PC-9 (cell line): ENCODE results near the gene SF3B2. TPM values are rescaled to one million over a fixed set of nuclear protein-coding genes. Genes with fewer than 3 reads are reported as not detected.
A peak's percentile ranks its signal among the peaks of the same experiment; 100 is the strongest.

Experiments
- BruUV-seq: library from RNA; stranded (reverse); fragments of 400-500 nt; replicated peaks from 2 replicates; lab custom pipeline; 2021; lab: Mats Ljungman, UMichigan
- CTCF ChIA-PET: fragments of 300-600 bp; sonication (Branson Sonifier 250); formaldehyde crosslinking; loops from one replicate; lab custom pipeline; 2022; ENCODE audit warnings: antibody characterized with exemption; lab: Charles Lee
- POLR2A ChIA-PET: fragments of 300-600 bp; sonication (Branson Sonifier 250); formaldehyde crosslinking; loops from one replicate; lab custom pipeline; 2022; ENCODE audit warnings: antibody characterized with exemption; ENCODE audit not compliant: unreplicated experiment; lab: Charles Lee
- DNase-seq, 2 experiments: peaks; one replicate each; pipeline versions ENCODE4 v3.0.0 to v3.0.0-alpha.2; 2015 to 2022; ENCODE audit warnings: mixed read lengths in 1 of 2
- H2AFZ ChIP-seq: fragments of 200-600 bp; sonication (generic); 2 replicates; pipeline ENCODE4 v1.8.1; 2017; ENCODE audit warnings: antibody characterized with exemption
- H3F3A ChIP-seq: fragments of 200-600 bp; sonication (generic); 2 replicates; pipeline ENCODE4 v1.8.1; 2017; ENCODE audit warnings: antibody characterized with exemption, mild to moderate bottlenecking, low read depth; ENCODE audit not compliant: insufficient read depth
- H3K27ac ChIP-seq: fragments of 200-600 bp; sonication (generic); 2 replicates; pipeline ENCODE4 v1.6.1; 2016; ENCODE audit warnings: mixed run types
- H3K27me3 ChIP-seq: fragments of 200-600 bp; sonication (generic); 2 replicates; pipeline ENCODE4 v1.6.1; 2016; ENCODE audit warnings: low read depth, mixed run types; ENCODE audit not compliant: insufficient read depth
- H3K36me3 ChIP-seq: fragments of 200-600 bp; sonication (generic); 2 replicates; pipeline ENCODE4 v1.6.1; 2016; ENCODE audit warnings: low read depth, mixed run types
- H3K4me1 ChIP-seq: fragments of 200-600 bp; sonication (generic); replicated peaks from 2 replicates; pipeline ENCODE4 v1.6.1; 2016; ENCODE audit warnings: mixed run types; ENCODE audit not compliant: insufficient read depth
- H3K4me2 ChIP-seq: fragments of 200-600 bp; sonication (generic); 2 replicates; pipeline ENCODE4 v1.6.1; 2017; ENCODE audit warnings: mixed run types
- H3K4me3 ChIP-seq: fragments of 200-600 bp; sonication (generic); 2 replicates; pipeline ENCODE4 v1.6.1; 2016; ENCODE audit warnings: mixed run types
- H3K79me2 ChIP-seq: fragments of 200-600 bp; sonication (generic); 2 replicates; pipeline ENCODE4 v1.6.1; 2017; ENCODE audit warnings: low read depth, mixed run types
- H3K9me2 ChIP-seq: fragments of 200-600 bp; sonication (generic); 2 replicates; pipeline ENCODE4 v1.8.1; 2017; ENCODE audit warnings: mild to moderate bottlenecking; ENCODE audit not compliant: insufficient read depth
- H3K9me3 ChIP-seq: fragments of 200-600 bp; sonication (generic); 2 replicates; pipeline ENCODE4 v1.8.1; 2016; ENCODE audit warnings: low read depth; ENCODE audit not compliant: insufficient read depth
- H4K20me1 ChIP-seq: fragments of 200-600 bp; sonication (generic); 2 replicates; pipeline ENCODE4 v1.8.1; 2017; ENCODE audit not compliant: insufficient read depth
- CTCF ChIP-seq: fragments of 200-600 bp; sonication (generic); conservative IDR thresholded peaks from 2 replicates; pipeline ENCODE4 v1.6.1; 2017; ENCODE audit warnings: mixed run types, antibody characterized with exemption, mild to moderate bottlenecking, moderate library complexity
- EZH2 ChIP-seq: fragments of 200-600 bp; sonication (generic); IDR thresholded peaks from 2 replicates; pipeline ENCODE4 v1.8.0; 2017; ENCODE audit warnings: antibody characterized with exemption, low read depth
- intact Hi-C: fragments of 100-400 bp; cut with micrococcal nuclease; formaldehyde crosslinking; loops from one replicate; pipeline ENCODE4 v1.10.0; 2022; ENCODE audit not compliant: unreplicated experiment
- total RNA-seq: library from RNA; stranded (reverse); gene quantifications from 2 replicates; pipeline ENCODE4 v1.2.3, GENCODE V29; 2021

Gene SF3B2
- total RNA-seq, 1 experiment from 2014 or later: 224 TPM

GRCh38 chr11:66059966-66060680 is 8.0 kb downstream of the SF3B2 start:
- no peak for DNase-seq
- peaks cover 88% of the 10 kb centered on the region for H3K36me3 ChIP-seq

GRCh38 chr11:66061268-66061667 is 9.1 kb downstream of the SF3B2 start:
- no peaks in the 10 kb centered on the region for H3K27me3 ChIP-seq
- no peak overlapping the region for H3K4me3 ChIP-seq
- H3K4me1 ChIP-seq: no peaks in the 10 kb centered on the region
- H3K4me2 ChIP-seq: no peak overlapping the region
- peaks cover 81% of the 10 kb centered on the region for H3K36me3 ChIP-seq
- H3K9me3 ChIP-seq: no peaks in the 10 kb centered on the region
- no peaks in the 10 kb centered on the region for H3K9me2 ChIP-seq
- no peak overlapping the region for H3K27ac ChIP-seq
- H2AFZ ChIP-seq: no peak overlapping the region
- intact Hi-C loops: loop anchor here (10.0 kb wide), 1 partner anchor 176 kb away; the partner anchor contains the start of gene FIBP
- DNase-seq: no peak
- peaks cover 3% of the 10 kb centered on the region; the same call in 1 of the 2 replicates for H4K20me1 ChIP-seq
- no peak for TF ChIP-seq EZH2
- TF ChIP-seq CTCF: no peak
- H3F3A ChIP-seq: peaks cover 39% of the 10 kb centered on the region
- ChIA-PET CTCF (no interaction called here), POLR2A (no interaction called here)
- no peaks in the 10 kb centered on the region for H3K79me2 ChIP-seq
- BruUV-seq: no TSS peak

More at GRCh38 chr11:66059966-66060680, 8.0 kb downstream of the SF3B2 start:
- POLR2A ChIA-PET: no interaction called here
- Histone ChIP-seq H2AFZ (no peak overlapping the region), H3K4me3 (no peak overlapping the region), H3K9me2 (no peaks in the 10 kb centered on the region), H4K20me1 (peaks cover 3% of the 10 kb centered on the region; the same call in 1 of the 2 replicates), H3K4me2 (no peak overlapping the region), H3K9me3 (no peaks in the 10 kb centered on the region), H3F3A (peaks cover 37% of the 10 kb centered on the region), H3K27ac (no peak overlapping the region), H3K79me2 (peaks cover 8% of the 10 kb centered on the region; the same call in 1 of the 2 replicates), H3K4me1 (no peaks in the 10 kb centered on the region), H3K27me3 (no peaks in the 10 kb centered on the region)
- BruUV-seq: no TSS peak
- CTCF ChIA-PET: no interaction called here
- intact Hi-C loops: loop anchor here (10.0 kb wide), 1 partner anchor 175 kb away; the partner anchor contains the start of gene FIBP
- TF ChIP-seq EZH2 (no peak), CTCF (no peak)

GRCh38 chr11:66062408-66062807 is 10.2 kb downstream of the SF3B2 start:
- Histone ChIP-seq H3K36me3 (peaks cover 76% of the 10 kb centered on the region), H3K79me2 (no peaks in the 10 kb centered on the region), H3K27me3 (no peaks in the 10 kb centered on the region), H3K9me3 (no peaks in the 10 kb centered on the region), H4K20me1 (peaks cover 3% of the 10 kb centered on the region; the same call in 1 of the 2 replicates), H3K4me3 (no peak overlapping the region), H3F3A (peaks cover 46% of the 10 kb centered on the region), H3K4me2 (no peak overlapping the region), H2AFZ (no peak overlapping the region), H3K4me1 (no peaks in the 10 kb centered on the region), H3K27ac (peak overlapping the region; percentile 19; the same call in 1 of the 2 replicates), H3K9me2 (no peaks in the 10 kb centered on the region)
- intact Hi-C loops: loop anchor here (10.0 kb wide), 1 partner anchor 178 kb away; the partner anchor contains the start of gene FIBP
- CTCF ChIA-PET: interaction anchor here (0.6 kb wide), 3 partner anchors 12 to 139 kb away, joined by 4 to 5 read pairs (median 5); no protein-coding TSS in a partner anchor
- no peak for DNase-seq
- TF ChIP-seq EZH2 (no peak), CTCF (no peak)
- no TSS peak for BruUV-seq
- POLR2A ChIA-PET: interaction anchor here (0.6 kb wide), 1 partner anchor 343 kb away, joined by 3 read pairs; no protein-coding TSS in a partner anchor
